ENCODE data around the gene MUC5B.

MUC5B gene

DNA sequence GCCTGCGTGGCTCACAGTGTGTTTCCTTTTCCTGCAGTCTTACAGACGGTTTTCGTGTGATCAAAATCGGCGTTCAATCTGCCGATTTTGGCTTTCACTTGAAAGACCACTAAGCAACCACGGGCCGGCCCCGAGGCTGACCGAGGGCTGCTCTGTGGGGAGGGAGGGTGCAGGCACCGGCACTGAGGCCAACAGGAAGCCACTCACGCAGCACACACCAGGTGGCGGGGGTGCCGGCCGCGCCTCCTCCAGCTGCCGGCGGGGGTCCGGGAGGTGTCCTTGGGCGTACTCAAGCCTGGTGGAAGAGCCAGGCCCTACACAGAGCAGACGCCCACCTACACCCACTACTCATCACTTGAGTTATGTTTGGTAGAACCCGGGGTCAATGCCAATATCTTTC, 72.2 kb downstream of the MUC5B start:
- Histone ChIP-seq H3K4me1 (ENCODE audit: insufficient read depth, low read length) (no peaks in the 10 kb centered on the region), H3K27me3 (ENCODE audit: insufficient read depth, low read length) (no peaks in the 10 kb centered on the region), H3K36me3 (ENCODE audit: insufficient read depth, low read length) (peaks cover 30% of the 10 kb centered on the region), H3K9me3 (ENCODE audit: low read length) (no peaks in the 10 kb centered on the region), H3K4me3 (ENCODE audit: low read length) (no peak overlapping the region), H2AFZ (ENCODE audit: low read depth, low read length) (no peak overlapping the region)

DNA sequence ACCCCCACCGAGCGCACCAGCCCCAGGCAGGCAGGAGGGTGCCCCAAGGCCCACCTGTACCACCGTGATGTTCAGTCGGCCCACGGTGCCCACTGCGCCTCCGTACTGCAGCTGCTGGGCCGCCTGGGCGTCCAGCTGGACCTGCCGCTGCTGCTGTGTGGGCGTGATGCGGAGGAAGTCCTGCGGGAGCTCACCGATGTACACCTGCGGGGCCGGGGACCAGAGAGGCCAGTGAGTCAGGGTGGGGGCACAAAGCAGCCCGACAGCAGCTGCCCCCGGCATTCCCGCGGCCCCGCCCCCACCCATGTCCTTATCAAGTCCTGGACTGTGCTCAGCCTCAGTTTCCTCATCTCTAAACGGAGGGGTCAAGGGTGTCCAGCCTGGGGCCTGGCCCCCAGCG, 72.7 kb downstream of the MUC5B start:
- H2AFZ ChIP-seq (ENCODE audit: low read depth, low read length) = no peak overlapping the region

DNA sequence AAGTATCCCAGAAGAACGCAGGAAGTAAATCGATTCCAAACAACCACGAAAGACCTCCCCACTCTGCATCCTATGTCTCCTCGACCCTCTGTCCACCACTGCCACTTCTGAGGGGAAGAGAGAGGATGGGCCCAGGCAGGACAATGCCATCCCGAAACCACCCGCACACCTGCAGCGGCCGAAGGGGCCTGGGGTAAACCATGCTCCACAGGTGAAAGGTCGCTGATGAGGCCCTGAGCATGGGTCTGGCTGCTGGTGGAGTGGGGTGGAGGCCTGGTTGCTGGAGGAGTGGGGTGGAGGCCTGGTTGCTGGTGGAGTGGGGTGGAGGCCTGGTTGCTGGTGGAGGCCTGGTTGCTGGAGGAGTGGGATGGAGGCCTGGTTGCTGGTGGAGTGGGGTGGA, 73.4 kb downstream of the MUC5B start:
- H3K4me1 ChIP-seq (ENCODE audit: insufficient read depth, low read length) = no peaks in the 10 kb centered on the region
- no peak overlapping the region for H2AFZ ChIP-seq (ENCODE audit: low read depth, low read length)
- H3K4me3 ChIP-seq (ENCODE audit: low read length) = no peak overlapping the region
- no peaks in the 10 kb centered on the region for H3K27me3 ChIP-seq (ENCODE audit: insufficient read depth, low read length)
- no peaks in the 10 kb centered on the region for H3K9me3 ChIP-seq (ENCODE audit: low read length)
- peaks cover 23% of the 10 kb centered on the region for H3K36me3 ChIP-seq (ENCODE audit: insufficient read depth, low read length)

More for the DNA sequence above, 72.7 kb downstream of the MUC5B start:
- peaks cover 25% of the 10 kb centered on the region for H3K36me3 ChIP-seq (ENCODE audit: insufficient read depth, low read length)
- no peaks in the 10 kb centered on the region for H3K4me1 ChIP-seq (ENCODE audit: insufficient read depth, low read length)
- H3K9me3 ChIP-seq (ENCODE audit: low read length) = no peaks in the 10 kb centered on the region
- H3K4me3 ChIP-seq (ENCODE audit: low read length) = no peak overlapping the region
- no peaks in the 10 kb centered on the region for H3K27me3 ChIP-seq (ENCODE audit: insufficient read depth, low read length)

DNA sequence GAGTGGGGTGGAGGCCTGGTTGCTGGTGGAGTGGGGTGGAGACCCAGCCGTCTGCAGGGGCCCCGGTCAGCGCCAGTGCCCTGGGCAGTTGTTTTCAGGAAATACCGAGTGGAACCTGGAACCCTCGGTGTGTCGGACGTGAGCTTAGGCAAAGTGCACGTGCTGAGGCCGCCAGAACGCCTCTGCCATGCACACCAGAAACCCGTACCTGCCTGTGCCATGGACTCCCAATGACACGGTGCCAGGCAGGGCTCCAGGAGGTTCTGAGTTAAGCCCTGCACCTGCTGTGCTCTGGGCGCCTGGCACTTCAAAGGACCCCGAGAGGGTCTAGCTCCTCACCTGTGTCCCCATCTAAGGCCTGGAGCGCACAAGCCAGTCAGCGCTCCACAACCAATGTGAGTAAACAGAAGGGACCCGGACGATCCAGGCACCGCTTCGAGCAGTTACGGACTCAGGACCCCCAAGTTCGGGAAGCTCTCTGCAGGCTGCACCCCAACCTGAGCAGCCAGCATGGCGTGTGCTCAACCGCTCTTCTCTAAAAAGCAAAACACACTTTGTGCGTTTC, 74.2 kb downstream of the MUC5B start:
- peaks cover 23% of the 10 kb centered on the region for H3K36me3 ChIP-seq (ENCODE audit: insufficient read depth, low read length)
- no peaks in the 10 kb centered on the region for H3K27me3 ChIP-seq (ENCODE audit: insufficient read depth, low read length)
- H3K4me3 ChIP-seq (ENCODE audit: low read length) = no peak overlapping the region
- no peaks in the 10 kb centered on the region for H3K9me3 ChIP-seq (ENCODE audit: low read length)
- no peak overlapping the region for H2AFZ ChIP-seq (ENCODE audit: low read depth, low read length)
- H3K4me1 ChIP-seq (ENCODE audit: insufficient read depth, low read length) = no peaks in the 10 kb centered on the region

DNA sequence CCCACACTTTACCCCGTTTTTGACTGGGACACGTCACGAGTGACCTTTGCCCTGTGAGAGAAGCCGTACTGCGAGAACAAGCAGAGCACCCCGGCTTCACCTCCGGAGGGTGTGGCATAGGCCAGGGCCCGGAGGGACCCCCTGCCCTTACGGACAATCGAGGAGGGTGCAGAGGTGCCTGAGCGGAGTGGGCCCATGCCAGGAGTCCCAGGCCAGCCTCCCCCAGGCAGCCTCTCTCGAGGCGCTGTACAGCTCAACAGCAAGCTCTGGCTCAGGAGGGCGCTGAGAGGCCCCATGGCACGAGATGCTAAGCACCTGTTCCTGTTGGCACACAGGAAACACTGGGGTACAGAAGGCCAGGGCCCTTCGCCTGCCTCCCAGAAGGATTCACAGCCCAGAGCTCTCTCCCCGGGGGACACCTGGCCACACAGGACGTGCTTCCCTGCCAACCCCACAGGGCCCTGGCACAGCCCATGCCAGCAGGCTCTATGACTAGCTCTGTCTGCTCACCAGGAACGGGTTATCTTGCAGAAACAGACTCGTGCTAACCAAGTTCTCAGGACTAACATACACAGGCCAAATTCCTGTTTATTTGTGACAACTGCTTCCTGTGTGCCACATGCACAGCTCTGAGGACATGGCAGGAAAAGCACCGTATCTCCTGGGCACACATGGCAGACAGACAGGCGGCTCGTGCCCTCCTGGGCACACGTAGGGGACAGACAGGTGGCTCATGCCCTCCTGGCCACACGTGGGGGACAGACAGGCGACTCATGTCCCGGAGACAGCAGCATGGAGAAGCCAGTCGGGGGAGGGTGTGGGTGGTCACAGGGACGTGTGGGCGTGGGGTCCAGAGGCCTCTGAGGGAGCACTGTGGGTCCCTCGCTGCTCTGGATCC, 75.0 kb downstream of the MUC5B start:
- Histone ChIP-seq H3K36me3 (ENCODE audit: insufficient read depth, low read length) (peaks cover 18% of the 10 kb centered on the region), H3K4me1 (ENCODE audit: insufficient read depth, low read length) (peaks cover 6% of the 10 kb centered on the region), H3K4me3 (ENCODE audit: low read length) (no peak overlapping the region), H3K9me3 (ENCODE audit: low read length) (no peaks in the 10 kb centered on the region), H2AFZ (ENCODE audit: low read depth, low read length) (no peak overlapping the region), H3K27me3 (ENCODE audit: insufficient read depth, low read length) (no peaks in the 10 kb centered on the region)

DNA sequence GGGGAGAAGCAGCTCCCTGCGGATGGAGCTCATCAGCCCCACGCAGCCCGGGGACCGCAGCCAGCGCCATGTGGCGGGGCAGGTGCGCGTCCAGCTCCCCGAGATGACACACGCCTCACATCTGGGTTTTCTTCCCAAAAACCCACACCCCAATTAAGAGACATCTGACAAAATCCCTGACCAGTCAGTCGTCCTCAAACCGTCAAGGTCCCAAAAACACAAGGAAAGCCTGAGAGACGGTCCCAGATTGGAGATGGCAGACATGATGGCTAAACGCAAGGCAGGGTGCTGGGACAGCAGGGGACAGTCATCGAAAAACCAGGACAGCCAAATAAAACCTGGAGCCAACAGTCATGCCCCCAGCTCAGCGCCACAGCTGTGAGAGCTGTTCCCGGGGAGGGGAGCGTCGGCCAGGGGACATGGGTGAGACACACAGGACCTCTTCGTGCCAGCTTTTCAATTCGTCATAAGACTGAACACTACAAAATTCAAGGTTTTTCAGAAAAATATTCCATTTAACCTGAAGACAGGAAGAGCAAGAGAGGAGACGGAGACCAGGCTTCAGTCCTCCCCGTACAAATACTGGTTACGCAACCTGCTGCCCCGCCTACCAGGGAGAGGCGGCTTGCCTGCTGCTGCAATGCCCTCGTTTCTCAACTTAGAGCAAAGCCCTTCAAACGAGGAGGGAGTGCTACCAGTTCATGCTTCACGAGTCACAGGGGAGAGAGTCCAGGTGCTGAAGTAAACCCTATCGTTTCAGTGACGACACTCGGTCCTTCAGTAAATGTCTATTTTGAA, 76.0 kb downstream of the MUC5B start:
- no peaks in the 10 kb centered on the region for H3K9me3 ChIP-seq (ENCODE audit: low read length)
- H3K4me3 ChIP-seq (ENCODE audit: low read length) = no peak overlapping the region
- H3K4me1 ChIP-seq (ENCODE audit: insufficient read depth, low read length) = peaks cover 10% of the 10 kb centered on the region
- H3K36me3 ChIP-seq (ENCODE audit: insufficient read depth, low read length) = peaks cover 8% of the 10 kb centered on the region
- H2AFZ ChIP-seq (ENCODE audit: low read depth, low read length) = no peak overlapping the region
- H3K27me3 ChIP-seq (ENCODE audit: insufficient read depth, low read length) = no peaks in the 10 kb centered on the region

DNA sequence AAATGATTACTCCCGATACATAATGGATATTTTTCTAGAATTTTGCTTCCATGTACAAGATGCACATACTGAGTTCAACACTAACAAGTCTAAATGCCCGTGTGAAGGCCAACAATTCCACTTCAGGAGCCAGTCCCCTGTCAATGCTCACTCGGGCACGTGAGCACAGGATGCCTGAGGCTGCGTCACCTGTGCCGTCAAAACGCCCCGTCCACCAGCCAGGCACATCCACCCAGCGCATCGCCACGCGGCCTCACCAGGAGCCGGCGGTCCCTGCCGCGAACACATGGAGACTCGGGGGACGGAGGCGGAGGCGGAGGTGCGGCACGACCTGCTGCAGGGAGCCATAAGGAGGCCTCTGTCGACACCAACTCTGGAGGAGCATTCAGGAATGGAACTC, 76.8 kb downstream of the MUC5B start:
- Histone ChIP-seq H3K4me3 (ENCODE audit: low read length) (no peak overlapping the region), H2AFZ (ENCODE audit: low read depth, low read length) (no peak overlapping the region), H3K4me1 (ENCODE audit: insufficient read depth, low read length) (peaks cover 10% of the 10 kb centered on the region), H3K9me3 (ENCODE audit: low read length) (no peaks in the 10 kb centered on the region), H3K36me3 (ENCODE audit: insufficient read depth, low read length) (peaks cover 7% of the 10 kb centered on the region), H3K27me3 (ENCODE audit: insufficient read depth, low read length) (no peaks in the 10 kb centered on the region)

DNA sequence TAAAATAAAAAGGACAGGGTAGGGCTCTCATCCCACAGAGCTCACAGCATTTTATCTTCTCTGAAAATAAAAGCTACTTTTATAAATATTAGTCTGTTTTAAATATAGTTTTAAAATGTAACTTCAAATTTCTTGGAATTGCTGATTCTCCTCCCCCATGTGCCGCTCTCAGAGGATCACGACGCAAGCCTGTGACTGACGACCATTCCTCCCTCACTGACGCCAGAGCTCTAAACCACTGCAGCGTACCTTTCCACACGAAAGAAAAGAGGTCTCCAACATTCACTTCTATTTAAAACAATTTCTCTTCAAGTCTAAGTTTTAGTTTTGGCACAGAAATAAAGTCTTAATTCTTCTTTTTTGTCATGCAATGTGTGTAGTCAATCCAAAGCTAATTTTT, 77.3 kb downstream of the MUC5B start:
- Histone ChIP-seq H3K36me3 (ENCODE audit: insufficient read depth, low read length) (peaks cover 6% of the 10 kb centered on the region), H3K4me1 (ENCODE audit: insufficient read depth, low read length) (peaks cover 10% of the 10 kb centered on the region), H2AFZ (ENCODE audit: low read depth, low read length) (no peak overlapping the region), H3K4me3 (ENCODE audit: low read length) (no peak overlapping the region), H3K9me3 (ENCODE audit: low read length) (no peaks in the 10 kb centered on the region), H3K27me3 (ENCODE audit: insufficient read depth, low read length) (no peaks in the 10 kb centered on the region)

DNA sequence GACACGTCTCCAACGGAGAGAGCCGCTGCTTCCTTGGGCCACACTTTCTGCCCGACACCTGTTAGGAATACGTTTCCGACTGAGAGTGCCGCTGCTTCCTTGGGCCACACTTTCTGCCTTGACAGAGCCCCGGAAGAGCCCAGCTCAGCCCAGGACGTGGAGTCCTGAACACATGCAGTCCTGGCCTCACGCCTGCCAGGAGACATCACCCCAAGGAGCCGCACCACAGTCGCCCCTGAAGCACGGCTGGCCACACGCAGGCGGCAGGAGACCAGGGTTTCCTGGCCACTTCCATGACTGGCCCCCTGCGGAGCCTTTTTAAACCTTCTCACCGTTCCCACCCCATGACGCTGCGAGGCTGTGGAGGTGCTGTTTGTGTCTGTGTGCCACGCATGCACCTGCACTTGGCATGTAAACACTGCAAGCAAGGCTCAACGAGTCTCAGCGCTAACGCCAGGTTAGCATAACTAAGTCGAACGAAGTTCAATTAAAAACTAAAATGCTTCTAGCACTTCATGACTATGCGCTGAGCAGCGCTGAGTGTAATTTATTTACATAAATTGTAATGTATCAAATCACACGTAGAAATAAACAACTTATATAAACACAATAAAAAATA, 77.8 kb downstream of the MUC5B start:
- Histone ChIP-seq H3K36me3 (ENCODE audit: insufficient read depth, low read length) (peaks cover 3% of the 10 kb centered on the region), H3K9me3 (ENCODE audit: low read length) (no peaks in the 10 kb centered on the region), H3K27me3 (ENCODE audit: insufficient read depth, low read length) (no peaks in the 10 kb centered on the region), H3K4me1 (ENCODE audit: insufficient read depth, low read length) (peaks cover 10% of the 10 kb centered on the region), H2AFZ (ENCODE audit: low read depth, low read length) (no peak overlapping the region), H3K4me3 (ENCODE audit: low read length) (no peak overlapping the region)

DNA sequence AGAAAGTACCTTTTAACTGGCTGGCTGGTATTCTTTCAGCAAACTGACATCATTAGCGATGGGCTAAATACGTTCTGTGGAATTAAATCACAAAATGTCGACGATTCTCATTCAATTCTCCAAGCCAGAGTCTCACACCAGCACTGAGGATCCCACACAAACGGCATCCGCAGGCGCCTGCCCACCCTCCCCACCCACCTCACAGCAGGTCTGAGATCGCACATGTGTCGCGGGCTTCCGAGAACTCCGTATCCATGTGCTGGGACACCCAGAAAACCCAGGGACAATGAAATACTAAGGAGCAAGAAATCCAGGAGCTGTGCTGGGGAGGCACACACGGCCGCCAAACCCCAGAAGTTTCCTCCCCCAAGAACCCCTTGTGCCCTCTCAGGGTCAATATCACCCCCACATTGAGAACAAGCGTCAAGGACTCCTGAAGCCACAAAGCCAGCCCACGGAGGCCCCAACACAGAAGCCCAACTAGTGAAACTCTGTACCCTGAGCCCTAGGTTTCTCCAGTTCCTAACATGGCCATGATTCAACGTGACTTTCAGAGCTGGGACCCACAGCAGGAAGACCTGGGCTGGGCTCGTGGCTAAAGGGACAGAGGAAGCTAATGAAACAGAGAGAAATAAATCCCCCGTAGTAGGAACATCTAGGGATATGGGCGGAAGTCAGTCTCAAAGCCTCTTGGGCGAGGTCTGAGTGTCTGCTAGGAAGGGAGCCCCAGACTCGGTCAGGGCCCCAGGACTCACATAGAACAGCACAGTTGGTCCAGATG, 78.5 kb downstream of the MUC5B start:
- Histone ChIP-seq H3K9me3 (ENCODE audit: low read length) (no peaks in the 10 kb centered on the region), H3K27me3 (ENCODE audit: insufficient read depth, low read length) (no peaks in the 10 kb centered on the region), H3K36me3 (ENCODE audit: insufficient read depth, low read length) (peaks cover 8% of the 10 kb centered on the region), H3K4me1 (ENCODE audit: insufficient read depth, low read length) (peaks cover 10% of the 10 kb centered on the region), H2AFZ (ENCODE audit: low read depth, low read length) (no peak overlapping the region), H3K4me3 (ENCODE audit: low read length) (no peak overlapping the region)

DNA sequence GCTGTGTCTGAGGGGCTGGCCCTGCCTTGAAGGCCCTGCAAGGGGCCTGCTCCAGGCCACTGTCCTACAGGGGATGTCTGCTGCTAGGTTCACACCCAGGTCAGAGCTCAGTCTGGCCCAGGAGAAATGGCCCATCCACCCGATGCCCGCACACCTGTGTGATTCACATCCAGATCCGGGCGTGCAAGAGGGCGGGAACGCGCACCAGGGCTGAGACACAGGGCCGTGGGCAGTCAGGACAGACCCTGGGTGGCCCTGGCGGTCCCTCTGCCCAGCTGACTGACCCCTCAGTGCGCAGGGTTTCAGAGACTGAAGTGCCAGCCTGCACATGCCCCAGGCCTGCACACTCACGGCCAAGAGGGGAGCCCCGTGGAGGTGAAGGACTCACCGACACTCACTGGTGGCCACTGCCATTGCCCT, 79.2 kb downstream of the MUC5B start:
- H3K9me3 ChIP-seq (ENCODE audit: low read length) = peaks cover 3% of the 10 kb centered on the region
- peaks cover 10% of the 10 kb centered on the region for H3K4me1 ChIP-seq (ENCODE audit: insufficient read depth, low read length)
- H3K36me3 ChIP-seq (ENCODE audit: insufficient read depth, low read length) = peaks cover 9% of the 10 kb centered on the region
- H3K27me3 ChIP-seq (ENCODE audit: insufficient read depth, low read length) = no peaks in the 10 kb centered on the region
- H2AFZ ChIP-seq (ENCODE audit: low read depth, low read length) = no peak overlapping the region
- H3K4me3 ChIP-seq (ENCODE audit: low read length) = no peak overlapping the region

DNA sequence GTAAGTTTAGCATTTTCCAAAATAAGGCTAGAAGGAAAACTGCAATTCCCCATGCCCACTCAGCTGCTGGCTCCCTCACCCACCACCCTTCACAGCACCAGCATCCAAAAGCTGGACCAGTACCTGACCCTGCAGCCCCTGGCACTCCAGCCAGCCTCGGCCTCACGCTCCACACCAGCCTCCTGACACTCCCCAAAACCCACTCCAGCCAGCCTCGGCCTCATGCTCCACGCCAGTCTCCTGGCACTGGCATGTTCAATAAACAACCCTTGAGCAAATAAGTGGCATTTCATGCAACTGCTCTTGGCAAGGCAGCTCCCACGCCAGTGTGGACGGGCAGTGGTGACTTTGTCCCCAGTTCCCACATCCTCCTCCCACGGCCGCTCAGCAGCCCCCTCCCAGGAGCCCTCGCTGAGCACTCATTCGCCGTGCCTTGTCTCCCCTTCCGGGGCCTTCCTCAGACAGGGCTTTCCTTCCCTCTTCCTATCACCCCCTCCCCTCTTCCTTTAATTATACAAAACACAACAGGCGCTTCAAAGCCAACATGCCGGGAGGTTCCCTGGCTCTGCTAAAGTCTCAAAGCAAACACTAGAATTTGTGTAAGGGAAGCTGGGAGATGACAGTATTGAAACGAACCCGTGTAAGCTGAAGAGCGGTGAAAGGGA, 79.7 kb downstream of the MUC5B start:
- Histone ChIP-seq H2AFZ (ENCODE audit: low read depth, low read length) (no peak overlapping the region), H3K4me3 (ENCODE audit: low read length) (no peak overlapping the region), H3K27me3 (ENCODE audit: insufficient read depth, low read length) (no peaks in the 10 kb centered on the region), H3K36me3 (ENCODE audit: insufficient read depth, low read length) (peaks cover 13% of the 10 kb centered on the region), H3K4me1 (ENCODE audit: insufficient read depth, low read length) (peaks cover 10% of the 10 kb centered on the region), H3K9me3 (ENCODE audit: low read length) (peaks cover 8% of the 10 kb centered on the region)

Measured in neuron (in vitro differentiated cells).